Midbrain (tissue), 1 donor: ENCODE data around the gene ATP6V0E2.
"Not testable (repeated sequence)": the region's sequence is repeated elsewhere in the genome, so short reads cannot be mapped to it uniquely, and the experiment has no call there.

ENCODE experiments used
- DNase-seq: peaks from one replicate; lab custom pipeline; 2025; lab: John Stamatoyannopoulos, UW

ATP6V0E2 gene

GRCh38 chr7:149873074-149873969, at the start of gene ATP6V0E2:
Gene ATP6V0E2 (plus strand): TSS chr7:149873969. CDS start chr7:149874066, 97 bp downstream.
- DNase-seq: peak; percentile 94

DNA sequence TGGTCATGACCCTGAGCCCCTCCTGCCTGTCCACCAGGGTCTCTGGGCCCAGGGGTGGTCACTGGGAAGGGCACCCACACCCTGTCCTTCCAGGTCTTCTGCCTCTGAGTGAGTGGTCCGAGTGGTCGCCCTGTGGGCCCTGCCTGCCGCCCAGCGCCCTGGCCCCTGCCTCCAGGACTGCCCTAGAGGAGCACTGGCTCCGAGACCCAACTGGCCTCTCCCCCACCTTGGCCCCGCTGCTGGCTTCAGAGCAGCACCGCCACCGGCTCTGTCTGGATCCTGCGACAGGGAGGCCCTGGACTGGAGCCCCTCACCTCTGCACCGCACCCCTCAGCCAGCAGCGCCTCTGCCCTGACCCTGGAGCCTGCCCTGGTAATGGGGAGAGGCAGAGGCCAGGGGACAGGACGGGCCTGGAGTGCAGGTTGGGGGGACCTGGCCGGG, 49.4 kb upstream of the ATP6V0E2 start:
- no peak for DNase-seq

- no peak for DNase-seq
These were observed 48.8 kb upstream of the ATP6V0E2 start for GRCh38 chr7:149824748-149825566.

- DNase-seq: no peak
These were observed 48.0 kb upstream of the ATP6V0E2 start for GRCh38 chr7:149825567-149826343.

DNA sequence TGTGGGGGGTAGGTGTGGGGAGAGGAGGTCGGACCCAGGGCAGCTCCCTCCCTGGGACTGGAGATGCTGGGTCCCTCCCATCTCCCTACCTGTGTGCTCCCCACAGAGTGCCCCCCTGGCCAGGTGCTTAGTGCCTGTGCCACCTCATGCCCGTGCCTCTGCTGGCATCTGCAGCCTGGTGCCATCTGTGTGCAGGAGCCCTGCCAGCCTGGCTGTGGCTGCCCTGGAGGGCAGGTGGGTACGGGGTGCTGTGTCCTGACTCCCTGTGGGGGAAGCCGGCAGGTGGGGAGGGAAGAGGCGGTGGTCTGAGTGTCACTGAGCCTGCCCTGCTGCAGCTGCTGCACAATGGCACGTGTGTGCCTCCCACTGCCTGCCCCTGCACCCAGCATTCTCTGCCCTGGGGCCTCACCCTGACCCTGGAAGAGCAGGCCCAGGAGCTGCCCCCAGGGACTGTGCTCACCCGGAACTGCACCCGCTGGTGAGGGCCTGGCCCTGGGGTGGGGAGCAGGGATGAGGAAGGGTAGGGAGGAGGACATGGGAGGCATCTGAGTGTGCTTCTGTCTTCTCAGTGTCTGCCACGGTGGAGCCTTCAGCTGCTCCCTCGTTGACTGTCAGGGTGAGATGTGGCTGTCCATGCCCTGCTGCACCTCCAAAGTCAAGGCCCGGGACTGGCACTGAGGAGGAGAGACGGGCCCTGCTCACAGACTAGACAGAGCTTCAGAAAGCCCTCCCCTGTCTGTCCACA, 47.3 kb upstream of the ATP6V0E2 start:
- DNase-seq: no peak

GRCh38 chr7:149827089-149827981, 46.4 kb upstream of the ATP6V0E2 start:
- DNase-seq: no peak

- no peak for DNase-seq
These were observed 45.1 kb upstream of the ATP6V0E2 start for GRCh38 chr7:149828357-149829309.

DNA sequence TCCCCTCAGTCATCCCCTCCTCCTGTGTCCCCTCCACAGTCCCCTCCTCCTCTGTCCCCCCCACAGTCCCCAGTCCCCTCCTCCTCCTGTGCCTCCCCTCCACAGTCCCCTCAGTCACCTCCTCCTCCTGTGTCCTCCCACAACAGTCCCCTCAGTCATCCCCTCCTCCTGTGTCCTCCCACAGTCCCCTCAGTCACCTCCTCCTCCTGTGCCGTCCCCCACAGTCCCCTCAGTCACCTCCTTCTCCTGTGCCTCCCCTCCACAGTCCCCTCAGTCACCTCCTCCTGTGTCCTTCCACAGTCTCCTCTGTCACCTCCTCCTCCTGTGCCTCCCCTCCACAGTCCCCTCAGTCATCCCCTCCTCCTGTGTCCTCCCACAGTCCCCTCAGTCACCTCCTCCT, 43.2 kb upstream of the ATP6V0E2 start:
- DNase-seq: not testable (repeated sequence)

DNA sequence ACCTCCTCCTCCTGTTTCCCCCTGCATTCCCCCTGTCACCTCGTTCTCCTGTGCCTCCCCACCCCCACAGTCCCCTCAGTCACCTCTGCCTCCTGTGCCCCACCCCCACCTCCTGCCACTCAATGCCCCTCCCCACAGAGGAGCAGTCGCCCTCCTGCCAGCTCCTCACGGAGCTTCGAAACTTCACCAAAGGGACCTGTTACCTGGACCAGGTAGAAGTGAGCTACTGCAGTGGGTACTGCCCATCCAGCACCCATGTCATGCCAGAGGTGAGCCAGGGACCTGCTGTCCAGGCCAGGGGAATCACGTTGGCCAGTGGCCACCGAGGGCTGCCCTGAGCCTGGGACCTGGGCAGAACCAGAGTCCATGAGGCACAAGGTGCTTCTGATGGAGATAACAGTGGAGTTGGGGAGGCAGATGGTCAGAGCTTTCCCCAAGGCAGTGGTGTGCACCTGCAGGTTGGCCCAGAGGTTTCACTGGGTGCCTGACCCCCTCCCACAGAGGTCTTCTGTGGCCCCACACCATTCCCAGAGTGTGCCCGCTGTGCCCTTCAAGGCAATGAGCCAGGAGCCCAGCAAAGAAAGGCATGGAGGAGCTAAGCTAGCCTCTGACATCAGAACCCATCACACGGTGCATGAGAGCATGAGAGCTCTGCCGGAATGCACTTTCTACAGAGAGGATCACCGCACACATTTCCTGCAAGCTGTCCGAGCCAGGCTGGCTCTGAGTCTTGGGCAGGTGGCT, 42.6 kb upstream of the ATP6V0E2 start:
- DNase-seq: no peak

- DNase-seq: no peak
These were observed 42.0 kb upstream of the ATP6V0E2 start for GRCh38 chr7:149831741-149832219.

GRCh38 chr7:149832332-149833041, 41.3 kb upstream of the ATP6V0E2 start:
- no peak for DNase-seq

- no peak for DNase-seq
These were observed 40.2 kb upstream of the ATP6V0E2 start for GRCh38 chr7:149833495-149834130.

DNA sequence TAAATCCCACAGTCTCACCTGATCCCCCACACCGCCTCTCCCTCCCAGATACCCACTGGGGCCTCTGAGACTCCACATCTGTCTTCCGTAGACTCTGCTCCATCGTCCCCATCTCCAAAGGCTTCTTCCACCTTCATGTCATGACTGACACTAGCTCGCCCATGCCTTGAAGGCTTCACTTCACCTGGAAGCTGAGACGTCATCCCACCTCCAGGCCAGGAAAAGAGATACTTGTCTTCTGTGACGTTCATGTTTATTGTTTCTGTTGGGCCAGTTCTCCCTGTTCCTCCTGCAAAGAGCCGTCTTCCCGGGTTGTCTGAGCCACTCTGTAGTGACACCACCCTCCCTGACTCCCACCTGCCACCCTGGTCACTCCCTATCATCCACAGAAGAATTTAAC, 39.2 kb upstream of the ATP6V0E2 start:
- no peak for DNase-seq

DNA sequence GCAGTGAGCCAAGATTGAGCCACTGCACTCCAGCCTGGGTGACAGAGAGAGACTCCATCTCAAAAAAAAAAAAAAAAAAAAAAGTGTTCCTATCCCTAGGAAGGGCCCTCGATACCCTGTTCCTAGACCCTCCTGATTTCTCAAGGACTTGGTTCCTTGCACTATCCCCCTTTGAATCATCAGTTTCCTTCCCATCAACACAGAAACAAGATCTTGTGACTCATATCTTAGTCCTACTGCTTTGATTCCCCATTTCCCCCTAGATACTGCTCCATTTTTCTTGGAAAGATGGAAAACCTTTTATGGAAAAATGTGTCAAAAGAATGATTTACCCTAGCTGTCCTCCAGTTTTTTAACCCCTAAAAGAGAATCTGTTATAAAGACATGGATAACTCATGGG, 37.3 kb upstream of the ATP6V0E2 start:
- no peak for DNase-seq

GRCh38 chr7:149837564-149838223, 36.1 kb upstream of the ATP6V0E2 start:
- DNase-seq: no peak

GRCh38 chr7:149838224-149838991, 35.4 kb upstream of the ATP6V0E2 start, which contains the start of gene ZNF862:
Gene ZNF862 (plus strand): TSS chr7:149838375. CDS start chr7:149838612, 237 bp downstream.
- DNase-seq: peak; percentile 99
